PC-9 (cell line): Measurements from ENCODE around the gene DUSP9.

ENCODE experiments used
- EZH2 ChIP-seq: fragments of 200-600 bp; sonication (generic); IDR thresholded peaks from 2 replicates; pipeline ENCODE4 v1.8.0; 2017; ENCODE audit warnings: antibody characterized with exemption, low read depth
- TF ChIP-seq, protein P1 (sequence below): fragments of 200-600 bp; sonication (generic); conservative IDR thresholded peaks from 2 replicates; pipeline ENCODE4 v1.6.1; 2017; ENCODE audit warnings: mixed run types, antibody characterized with exemption, mild to moderate bottlenecking, moderate library complexity

- TF ChIP-seq, protein P1, sequence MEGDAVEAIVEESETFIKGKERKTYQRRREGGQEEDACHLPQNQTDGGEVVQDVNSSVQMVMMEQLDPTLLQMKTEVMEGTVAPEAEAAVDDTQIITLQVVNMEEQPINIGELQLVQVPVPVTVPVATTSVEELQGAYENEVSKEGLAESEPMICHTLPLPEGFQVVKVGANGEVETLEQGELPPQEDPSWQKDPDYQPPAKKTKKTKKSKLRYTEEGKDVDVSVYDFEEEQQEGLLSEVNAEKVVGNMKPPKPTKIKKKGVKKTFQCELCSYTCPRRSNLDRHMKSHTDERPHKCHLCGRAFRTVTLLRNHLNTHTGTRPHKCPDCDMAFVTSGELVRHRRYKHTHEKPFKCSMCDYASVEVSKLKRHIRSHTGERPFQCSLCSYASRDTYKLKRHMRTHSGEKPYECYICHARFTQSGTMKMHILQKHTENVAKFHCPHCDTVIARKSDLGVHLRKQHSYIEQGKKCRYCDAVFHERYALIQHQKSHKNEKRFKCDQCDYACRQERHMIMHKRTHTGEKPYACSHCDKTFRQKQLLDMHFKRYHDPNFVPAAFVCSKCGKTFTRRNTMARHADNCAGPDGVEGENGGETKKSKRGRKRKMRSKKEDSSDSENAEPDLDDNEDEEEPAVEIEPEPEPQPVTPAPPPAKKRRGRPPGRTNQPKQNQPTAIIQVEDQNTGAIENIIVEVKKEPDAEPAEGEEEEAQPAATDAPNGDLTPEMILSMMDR: no peak
- TF ChIP-seq EZH2: no peak
Observed at GRCh38 chrX:153628665-153629064, 18.3 kb upstream of the DUSP9 start.
